Measurements from ENCODE around the gene SLC12A7.

DNA sequence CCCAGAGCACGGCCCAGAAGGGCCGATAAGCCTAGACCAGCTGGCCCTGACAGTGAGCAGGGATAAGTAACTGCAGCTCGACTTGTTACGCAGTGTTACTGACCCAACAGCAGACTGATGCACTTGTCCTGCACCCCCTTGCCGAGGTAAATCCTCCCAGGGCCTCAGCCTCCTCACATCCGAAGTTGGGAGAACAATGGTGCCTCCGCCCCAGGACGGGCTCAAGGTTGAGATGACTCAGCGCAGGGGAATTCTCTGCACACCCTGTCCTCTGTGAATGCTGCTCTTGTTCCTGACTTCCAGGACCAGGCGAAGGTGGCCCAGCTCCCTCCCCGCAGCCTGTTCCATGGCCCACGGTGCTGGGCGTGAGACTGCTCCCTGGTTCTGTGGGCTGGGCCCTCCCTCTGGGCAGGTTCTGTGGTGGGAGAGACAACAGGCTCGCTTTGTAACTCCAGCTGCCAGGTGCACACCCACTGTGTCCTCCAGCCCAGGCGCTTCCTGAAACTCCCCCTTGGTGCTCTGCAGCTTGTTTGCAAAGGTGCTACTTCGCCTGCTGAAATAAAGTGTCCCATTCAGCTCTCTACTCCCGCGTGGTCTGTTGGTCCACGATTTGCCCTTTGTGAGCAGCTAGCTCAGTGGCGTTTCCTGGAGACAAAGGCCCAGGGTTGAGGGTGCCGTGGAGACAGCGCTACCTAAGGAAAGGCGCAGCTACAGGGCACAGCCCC, 49.4 kb upstream of the SLC12A7 start:
- TF ChIP-seq, protein P1, sequence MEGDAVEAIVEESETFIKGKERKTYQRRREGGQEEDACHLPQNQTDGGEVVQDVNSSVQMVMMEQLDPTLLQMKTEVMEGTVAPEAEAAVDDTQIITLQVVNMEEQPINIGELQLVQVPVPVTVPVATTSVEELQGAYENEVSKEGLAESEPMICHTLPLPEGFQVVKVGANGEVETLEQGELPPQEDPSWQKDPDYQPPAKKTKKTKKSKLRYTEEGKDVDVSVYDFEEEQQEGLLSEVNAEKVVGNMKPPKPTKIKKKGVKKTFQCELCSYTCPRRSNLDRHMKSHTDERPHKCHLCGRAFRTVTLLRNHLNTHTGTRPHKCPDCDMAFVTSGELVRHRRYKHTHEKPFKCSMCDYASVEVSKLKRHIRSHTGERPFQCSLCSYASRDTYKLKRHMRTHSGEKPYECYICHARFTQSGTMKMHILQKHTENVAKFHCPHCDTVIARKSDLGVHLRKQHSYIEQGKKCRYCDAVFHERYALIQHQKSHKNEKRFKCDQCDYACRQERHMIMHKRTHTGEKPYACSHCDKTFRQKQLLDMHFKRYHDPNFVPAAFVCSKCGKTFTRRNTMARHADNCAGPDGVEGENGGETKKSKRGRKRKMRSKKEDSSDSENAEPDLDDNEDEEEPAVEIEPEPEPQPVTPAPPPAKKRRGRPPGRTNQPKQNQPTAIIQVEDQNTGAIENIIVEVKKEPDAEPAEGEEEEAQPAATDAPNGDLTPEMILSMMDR (IDR thresholded peaks at IDR 0.05), result no peak
- no peak for TF ChIP-seq POLR2A (IDR thresholded peaks at IDR 0.05)
